GM18508 (cell line): ENCODE data around the gene PNLIPRP2.

Experiments used
- ATAC-seq: cut with Tn5 transposase; IDR thresholded peaks from one replicate; pipeline ENCODE4 v1.9.1; 2021; ENCODE audit warnings: moderate number of reproducible peaks; ENCODE audit not compliant: insufficient read depth, unreplicated experiment

The PNLIPRP2 gene

GRCh38 chr10:116648903-116649302, 28.1 kb downstream of the PNLIPRP2 start:
- no peak for ATAC-seq

- ATAC-seq: no peak
Observed at GRCh38 chr10:116653885-116654284, 33.1 kb downstream of the PNLIPRP2 start.

- ATAC-seq: no peak
Observed at GRCh38 chr10:116654816-116655215, 34.1 kb downstream of the PNLIPRP2 start.

- ATAC-seq: no peak
Observed at GRCh38 chr10:116655568-116655967, 34.8 kb downstream of the PNLIPRP2 start.

- no peak for ATAC-seq
Observed at GRCh38 chr10:116656044-116656443, 35.3 kb downstream of the PNLIPRP2 start.

- no peak for ATAC-seq
Observed at GRCh38 chr10:116657863-116658551, 37.3 kb downstream of the PNLIPRP2 start.

- no peak for ATAC-seq
Observed at GRCh38 chr10:116659049-116659670, 38.4 kb downstream of the PNLIPRP2 start.

GRCh38 chr10:116660860-116661259, 40.1 kb downstream of the PNLIPRP2 start:
- no peak for ATAC-seq

- no peak for ATAC-seq
Observed at GRCh38 chr10:116663342-116663741, 42.6 kb downstream of the PNLIPRP2 start.

GRCh38 chr10:116664631-116665030, 43.9 kb downstream of the PNLIPRP2 start:
- ATAC-seq: no peak

- ATAC-seq: no peak
Observed at GRCh38 chr10:116665541-116666125, 44.9 kb downstream of the PNLIPRP2 start.

- ATAC-seq: no peak
Observed at GRCh38 chr10:116667484-116667883, 46.7 kb downstream of the PNLIPRP2 start.

GRCh38 chr10:116668018-116668417, 47.3 kb downstream of the PNLIPRP2 start:
- ATAC-seq: no peak

- no peak for ATAC-seq
Observed at GRCh38 chr10:116668446-116668845, 47.7 kb downstream of the PNLIPRP2 start.

- ATAC-seq: no peak
Observed at GRCh38 chr10:116669080-116669479, 48.3 kb downstream of the PNLIPRP2 start.

- ATAC-seq: no peak
Observed at GRCh38 chr10:116669832-116670644, 49.3 kb downstream of the PNLIPRP2 start.

GRCh38 chr10:116670706-116671105, 50.0 kb downstream of the PNLIPRP2 start:
- no peak for ATAC-seq

- ATAC-seq: no peak
Observed at GRCh38 chr10:116671274-116671926, 50.6 kb downstream of the PNLIPRP2 start.

- no peak for ATAC-seq
Observed at GRCh38 chr10:116672891-116673290, 52.1 kb downstream of the PNLIPRP2 start.

GRCh38 chr10:116673866-116674265, 53.1 kb downstream of the PNLIPRP2 start:
- no peak for ATAC-seq
